WTC11 (cell line): ENCODE measurements around the gene NDOR1. TPM values are rescaled to one million over a fixed set of nuclear protein-coding genes. Genes with fewer than 3 reads are reported as not detected.

Source experiments
- ATAC-seq: fragments of 200-7000 bp; cut with Tn5 transposase; 2 replicates; pipeline ENCODE4 v1.10.0; 2021; ENCODE audit warnings: mild to moderate bottlenecking, moderate library complexity
- Bru-seq: library from RNA; stranded (reverse); fragments of 400-500 nt; gene quantifications from one replicate; lab custom pipeline; 2021; lab: Mats Ljungman, UMichigan
- CTCF ChIA-PET: fragments of 300-600 bp; sonication (Branson Sonifier 250); formaldehyde crosslinking; loops from one replicate; lab custom pipeline; 2021; ENCODE audit warnings: antibody characterized with exemption; lab: Charles Lee
- POLR2A ChIA-PET: fragments of 350-600 bp; sonication (Branson Sonifier 250); formaldehyde crosslinking; loops from one replicate; lab custom pipeline; 2021; ENCODE audit warnings: antibody characterized with exemption; lab: Charles Lee
- DNase-seq: peaks from one replicate; pipeline ENCODE4 v3.0.0; 2021; ENCODE audit warnings: low spot score
- H3K27ac Mint-ChIP-seq: 2 replicates; pipeline ENCODE4 v1.8.0; 2021; ENCODE audit warnings: mixed read lengths
- H3K27me3 Mint-ChIP-seq: 2 replicates; pipeline ENCODE4 v1.8.0; 2021; ENCODE audit warnings: low read depth, mild to moderate bottlenecking, moderate library complexity, mixed read lengths
- H3K36me3 Mint-ChIP-seq: 2 replicates; pipeline ENCODE4 v1.8.0; 2021; ENCODE audit warnings: mixed read lengths
- H3K4me1 Mint-ChIP-seq: 2 replicates; pipeline ENCODE4 v1.8.0; 2022; ENCODE audit warnings: mixed read lengths
- H3K4me3 Mint-ChIP-seq: 2 replicates; pipeline ENCODE4 v1.8.0; 2021; ENCODE audit warnings: mild to moderate bottlenecking, moderate library complexity, mixed read lengths
- H3K9me3 Mint-ChIP-seq: 2 replicates; pipeline ENCODE4 v1.8.0; 2021; ENCODE audit warnings: mixed read lengths
- ARID4B ChIP-seq: sonication (generic); formaldehyde crosslinking; IDR thresholded peaks from 2 replicates; pipeline ENCODE4 v1.8.0; 2023; ENCODE audit warnings: missing genetic modification reagents, mild to moderate bottlenecking, borderline replicate concordance
- ATF3 ChIP-seq: sonication (generic); formaldehyde crosslinking; conservative IDR thresholded peaks from 2 replicates; pipeline ENCODE4 v1.8.1; 2022; ENCODE audit warnings: mild to moderate bottlenecking, missing genetic modification reagents
- CREM ChIP-seq: sonication (generic); formaldehyde crosslinking; IDR thresholded peaks from 2 replicates; pipeline ENCODE4 v1.8.1; 2022; ENCODE audit warnings: mild to moderate bottlenecking, missing genetic modification reagents, moderate library complexity
- E2F4 ChIP-seq: sonication (generic); formaldehyde crosslinking; IDR thresholded peaks from 2 replicates; pipeline ENCODE4 v1.8.1; 2022; ENCODE audit warnings: low read depth, mild to moderate bottlenecking, moderate library complexity, missing genetic modification reagents, borderline replicate concordance
- E2F5 ChIP-seq: sonication (generic); formaldehyde crosslinking; IDR thresholded peaks from 2 replicates; pipeline ENCODE4 v1.8.1; 2022; ENCODE audit warnings: mild to moderate bottlenecking, moderate library complexity, missing genetic modification reagents
- FOXP1 ChIP-seq: sonication (generic); formaldehyde crosslinking; IDR thresholded peaks from 2 replicates; pipeline ENCODE4 v1.8.0; 2022; ENCODE audit warnings: missing genetic modification reagents, mild to moderate bottlenecking, moderate library complexity, borderline replicate concordance
- FOXP4 ChIP-seq: sonication (generic); formaldehyde crosslinking; IDR thresholded peaks from 2 replicates; pipeline ENCODE4 v1.8.0; 2022; ENCODE audit warnings: mild to moderate bottlenecking, missing genetic modification reagents
- GABPB1 ChIP-seq: sonication (generic); formaldehyde crosslinking; IDR thresholded peaks from 2 replicates; pipeline ENCODE4 v1.8.1; 2023; ENCODE audit warnings: mild to moderate bottlenecking, missing genetic modification reagents
- HMGA2 ChIP-seq: fragments of 250-450 bp; sonication (Bioruptor Pico); IDR thresholded peaks from 2 replicates; pipeline ENCODE4 v1.4.0; 2021; ENCODE audit warnings: mild to moderate bottlenecking, moderate library complexity
- HMGXB4 ChIP-seq: sonication (generic); formaldehyde crosslinking; IDR thresholded peaks from 2 replicates; pipeline ENCODE4 v1.8.1; 2023; ENCODE audit warnings: mild to moderate bottlenecking, moderate library complexity, missing genetic modification reagents
- MAX ChIP-seq: sonication (generic); formaldehyde crosslinking; IDR thresholded peaks from 2 replicates; pipeline ENCODE4 v1.8.0; 2022; ENCODE audit warnings: mild to moderate bottlenecking, missing genetic modification reagents
- MYBL2 ChIP-seq: sonication (generic); formaldehyde crosslinking; IDR thresholded peaks from 2 replicates; pipeline ENCODE4 v1.8.1; 2023; ENCODE audit warnings: mild to moderate bottlenecking, moderate library complexity, missing genetic modification reagents
- NFE2L1 ChIP-seq: sonication (generic); formaldehyde crosslinking; IDR thresholded peaks from 2 replicates; pipeline ENCODE4 v1.8.1; 2023; ENCODE audit warnings: missing genetic modification reagents
- NR2C2 ChIP-seq: sonication (generic); formaldehyde crosslinking; IDR thresholded peaks from 2 replicates; pipeline ENCODE4 v1.8.0; 2022; ENCODE audit warnings: mild to moderate bottlenecking, missing genetic modification reagents
- SP1 ChIP-seq: sonication (generic); formaldehyde crosslinking; conservative IDR thresholded peaks from 2 replicates; pipeline ENCODE4 v1.8.1; 2022; ENCODE audit warnings: missing genetic modification reagents
- TP53 ChIP-seq: sonication (generic); formaldehyde crosslinking; IDR thresholded peaks from 2 replicates; pipeline ENCODE4 v1.8.1; 2023; ENCODE audit warnings: mild to moderate bottlenecking, missing genetic modification reagents
- USF1 ChIP-seq: sonication (generic); formaldehyde crosslinking; IDR thresholded peaks from 2 replicates; pipeline ENCODE4 v1.8.0; 2022; ENCODE audit warnings: mild to moderate bottlenecking, missing genetic modification reagents
- ZNF219 ChIP-seq: sonication (generic); formaldehyde crosslinking; IDR thresholded peaks from 2 replicates; pipeline ENCODE4 v1.8.0; 2023; ENCODE audit warnings: missing genetic modification reagents, mild to moderate bottlenecking, borderline replicate concordance
- ZNF263 ChIP-seq: sonication (generic); formaldehyde crosslinking; IDR thresholded peaks from 2 replicates; pipeline ENCODE4 v1.8.1; 2022; ENCODE audit warnings: low read depth, mild to moderate bottlenecking, moderate library complexity, missing genetic modification reagents
- long read RNA-seq, 3 experiments: library from RNA in 1 of 3; library from capped mRNA in 1 of 3; library from polyadenylated mRNA in 1 of 3; unstranded in 2 of 3; stranded (forward) in 1 of 3; transcript quantifications; one replicate each; pipeline ENCODE4 v2.0.0, GENCODE V29; 2021
- total RNA-seq: library from RNA; stranded (reverse); gene quantifications from 3 replicates; pipeline ENCODE4 v1.2.3, GENCODE V29; 2021

Gene NDOR1
- total RNA-seq = 40.3 to 49.0 TPM (median 43.2 TPM) in 3 replicates
- percentile 68 among the genes with signal in this experiment for Bru-seq, nascent RNA
- long read RNA-seq, experiment 1, transcript NDOR1-201 (14 exons, 1,794 nt) = major isoform, 58 of 151 reads
- long read RNA-seq, experiment 1, partial matches to known transcripts = 27 of 151 reads
- long read RNA-seq, experiment 1, other reads (novel, unspliced or antisense) = 62 of 151 reads
- long read RNA-seq, experiment 2, transcript NDOR1-201 (14 exons, 1,794 nt) = major isoform, 5 of 22 reads
- long read RNA-seq, experiment 2, partial matches to known transcripts = 9 of 22 reads
- long read RNA-seq, experiment 2, other reads (novel, unspliced or antisense) = 6 of 22 reads
- long read RNA-seq, experiment 3, partial matches to known transcripts = 0 of 1 reads
- long read RNA-seq, experiment 3, other reads (novel, unspliced or antisense) = 0 of 1 reads

- Mint-ChIP-seq H3K36me3 (peaks cover 24% of the 10 kb centered on the region), H3K4me1 (peaks cover 31% of the 10 kb centered on the region), H3K4me3 (peak within 1 kb of the TSS; percentile 97), H3K9me3 (no peaks in the 10 kb centered on the region), H3K27me3 (no peaks in the 10 kb centered on the region), H3K27ac (peak within 1 kb of the TSS; percentile 82)
- ChIA-PET POLR2A (interaction anchor here (1.4 kb wide), 1 partner anchor 17 kb away, joined by 4 read pairs; the partner anchor contains the start of gene SSNA1), CTCF (interaction anchor here (0.9 to 1.8 kb wide), 4 partner anchors 15 to 32 kb away, joined by 3 to 6 read pairs (median 4); partner anchors contain the start of gene SSNA1)
- ATAC-seq = peak; percentile 2; the same call in 1 of the 2 replicates
- DNase-seq = peak; percentile 95
- TF ChIP-seq E2F5 (peak; percentile 95), HMGA2 (no peak), SP1 (CRISPR knock-in tag) (peak; percentile 95), ZNF263 (CRISPR knock-in tag) (no peak), FOXP4 (CRISPR knock-in tag) (peak; percentile 16), NR2C2 (CRISPR knock-in tag) (0 out of 2 replicates have a peak, but pooled peaks have one; percentile 8), CREM (CRISPR knock-in tag) (peak; percentile 99), TP53 (CRISPR knock-in tag) (no peak), ZNF219 (no peak; the same call in 1 of the 2 replicates), E2F4 (peak; percentile 72), MYBL2 (CRISPR knock-in tag) (peak; percentile 77; the same call in 1 of the 2 replicates), GABPB1 (CRISPR knock-in tag) (peak; percentile 93), ARID4B (CRISPR knock-in tag) (peak; percentile 82; the same call in 1 of the 2 replicates), USF1 (0 out of 2 replicates have a peak, but pooled peaks have one; percentile 27), MAX (peak; percentile 70), ATF3 (CRISPR knock-in tag) (no peak), FOXP1 (CRISPR knock-in tag) (peak; percentile 79), HMGXB4 (CRISPR knock-in tag) (peak; percentile 64; the same call in 1 of the 2 replicates), NFE2L1 (CRISPR knock-in tag) (no peak)
Measured at GRCh38 chr9:137205126-137206069, at the start of gene NDOR1, which contains the start of gene TMEM203. Gene NDOR1, plus strand, starts transcription at chr9:137205700. Its CDS starts 78 bp downstream, at chr9:137205778. Gene TMEM203, minus strand, starts transcription at chr9:137205648. Its CDS starts 234 bp downstream, at chr9:137205414.
